IMR-90 (cell line): ENCODE measurements around the gene LILRB1. TPM values are rescaled to one million over a fixed set of nuclear protein-coding genes. Genes with fewer than 3 reads are reported as not detected.

Experiments
- ATAC-seq: fragments of 200-7000 bp; cut with Tn5 transposase; 2 replicates; pipeline ENCODE4 v1.9.1; 2020; ENCODE audit warnings: low read depth, mild to moderate bottlenecking, moderate library complexity
- BruUV-seq: library from RNA; stranded (reverse); fragments of 400-500 nt; replicated peaks from 2 replicates; lab custom pipeline; 2021; lab: Mats Ljungman, UMichigan
- CTCF ChIA-PET: fragments of 300-600 bp; formaldehyde crosslinking; extraction: SDS; loops from one replicate; lab custom pipeline; 2021; ENCODE audit warnings: antibody characterized with exemption; lab: Yijun Ruan, JAX
- POLR2A ChIA-PET: fragments of 300-600 bp; sonication (Branson Sonifier 250); formaldehyde crosslinking; loops from one replicate; lab custom pipeline; 2022; ENCODE audit warnings: antibody characterized with exemption; ENCODE audit not compliant: unreplicated experiment; lab: Charles Lee
- DNase-seq: peaks from one replicate; pipeline ENCODE4 v3.0.0; 2013
- H2AFZ ChIP-seq: replicated peaks from 2 replicates; pipeline ENCODE3; 2013; ENCODE audit warnings: low read length, mild to moderate bottlenecking; ENCODE audit not compliant: poor library complexity
- H2AK5ac ChIP-seq: 2 replicates; pipeline ENCODE4 v1.6.1; 2013; ENCODE audit warnings: low read depth, low read length, inconsistent platforms
- H2AK9ac ChIP-seq: replicated peaks from 2 replicates; pipeline ENCODE3; 2013; ENCODE audit warnings: mild to moderate bottlenecking, low read depth, low read length, moderate library complexity; ENCODE audit not compliant: poor library complexity
- H2BK120ac ChIP-seq: 2 replicates; pipeline ENCODE4 v1.6.1; 2013; ENCODE audit warnings: low read depth, low read length, inconsistent platforms
- H2BK15ac ChIP-seq: 3 replicates; pipeline ENCODE4 v1.6.1; 2013; ENCODE audit warnings: low read depth, low read length, inconsistent platforms
- H2BK20ac ChIP-seq: 2 replicates; pipeline ENCODE4 v1.6.1; 2013; ENCODE audit warnings: low read depth, mild to moderate bottlenecking, inconsistent platforms, low read length, moderate library complexity
- H2BK5ac ChIP-seq: 2 replicates; pipeline ENCODE4 v1.6.1; 2013; ENCODE audit warnings: mild to moderate bottlenecking, low read depth, low read length, inconsistent platforms; ENCODE audit not compliant: poor library complexity, severe bottlenecking
- H3K14ac ChIP-seq: replicated peaks from 2 replicates; pipeline ENCODE4 v1.6.1; 2013; ENCODE audit warnings: low read depth, low read length, inconsistent platforms
- H3K18ac ChIP-seq: 2 replicates; pipeline ENCODE4 v1.6.1; 2013; ENCODE audit warnings: low read depth, low read length, control low read depth
- H3K23ac ChIP-seq: 2 replicates; pipeline ENCODE4 v1.6.1; 2013; ENCODE audit warnings: low read depth, low read length, inconsistent platforms
- H3K27ac ChIP-seq: 2 replicates; pipeline ENCODE4 v1.5.1; 2013; ENCODE audit warnings: mild to moderate bottlenecking, control low read depth, low read length; ENCODE audit not compliant: insufficient read depth
- H3K27me3 ChIP-seq: 2 replicates; pipeline ENCODE4 v1.6.1; 2013; ENCODE audit warnings: low read length; ENCODE audit not compliant: control insufficient read depth, insufficient read depth
- H3K36me3 ChIP-seq: 2 replicates; pipeline ENCODE4 v1.6.1; 2013; ENCODE audit warnings: low read length, mixed read lengths; ENCODE audit not compliant: control insufficient read depth, insufficient read depth
- H3K4ac ChIP-seq: 2 replicates; pipeline ENCODE4 v1.6.1; 2013; ENCODE audit warnings: low read depth, low read length, inconsistent platforms
- H3K4me1 ChIP-seq: 2 replicates; pipeline ENCODE4 v1.6.1; 2013; ENCODE audit warnings: low read length, mixed read lengths; ENCODE audit not compliant: control insufficient read depth, insufficient read depth
- H3K4me2 ChIP-seq: 2 replicates; pipeline ENCODE4 v1.6.1; 2013; ENCODE audit warnings: low read depth, mild to moderate bottlenecking, control low read depth, low read length, moderate library complexity
- H3K4me3 ChIP-seq: 2 replicates; pipeline ENCODE4 v1.5.1; 2013; ENCODE audit warnings: low read depth, mild to moderate bottlenecking, control low read depth, low read length, moderate library complexity; ENCODE audit not compliant: insufficient read depth
- H3K56ac ChIP-seq: 2 replicates; pipeline ENCODE4 v1.6.1; 2013; ENCODE audit warnings: low read length, inconsistent platforms; ENCODE audit not compliant: insufficient read depth; ENCODE audit errors: extremely low read depth
- H3K79me1 ChIP-seq, 2 experiments: 2 replicates each; pipeline ENCODE4 v1.6.1; 2013; ENCODE audit warnings: low read length in 2 of 2, inconsistent platforms in 1 of 2, low read depth in 1 of 2
- H3K9ac ChIP-seq: 2 replicates; pipeline ENCODE4 v1.6.1; 2013; ENCODE audit warnings: low read depth, low read length, control low read depth
- H3K9me1 ChIP-seq: 2 replicates; pipeline ENCODE4 v1.6.1; 2013; ENCODE audit warnings: low read length, inconsistent platforms; ENCODE audit not compliant: insufficient read depth
- H3K9me3 ChIP-seq: 2 replicates; pipeline ENCODE4 v1.6.1; 2013; ENCODE audit warnings: low read length; ENCODE audit not compliant: control insufficient read depth, insufficient read depth
- H4K20me1 ChIP-seq: 2 replicates; pipeline ENCODE4 v1.6.1; 2013; ENCODE audit warnings: low read length, inconsistent platforms; ENCODE audit not compliant: insufficient read depth
- H4K5ac ChIP-seq: 2 replicates; pipeline ENCODE4 v1.6.1; 2013; ENCODE audit warnings: mild to moderate bottlenecking, low read depth, low read length, control low read depth
- H4K8ac ChIP-seq, 2 experiments: 2 replicates each; pipeline ENCODE4 v1.6.1; 2013; ENCODE audit warnings: low read depth in 2 of 2, low read length in 2 of 2, control low read depth in 1 of 2, inconsistent platforms in 1 of 2
- H4K91ac ChIP-seq: 2 replicates; pipeline ENCODE4 v1.6.1; 2013; ENCODE audit warnings: low read depth, low read length, inconsistent platforms; ENCODE audit not compliant: insufficient read depth
- BHLHE40 ChIP-seq: fragments of 150-350 bp; IDR thresholded peaks from 2 replicates; pipeline ENCODE4 v1.6.1; 2016; ENCODE audit warnings: mild to moderate bottlenecking, low read depth, low read length
- CEBPB ChIP-seq: IDR thresholded peaks from 2 replicates; pipeline ENCODE4 v1.6.1; 2012; ENCODE audit warnings: low read depth, low read length, improper control_type of control experiment
- CHD1 ChIP-seq: IDR thresholded peaks from 2 replicates; pipeline ENCODE4 v1.6.1; 2012; ENCODE audit warnings: low read depth, low read length, improper control_type of control experiment
- FOS ChIP-seq: fragments of 150-350 bp; IDR thresholded peaks from 2 replicates; pipeline ENCODE4 v1.6.1; 2016; ENCODE audit warnings: low read depth, low read length
- MAFK ChIP-seq: IDR thresholded peaks from 2 replicates; pipeline ENCODE4 v1.6.1; 2012; ENCODE audit warnings: low read depth, low read length, improper control_type of control experiment
- MAZ ChIP-seq: IDR thresholded peaks from 2 replicates; pipeline ENCODE4 v1.6.1; 2012; ENCODE audit warnings: low read depth, mild to moderate bottlenecking, low read length, improper control_type of control experiment, moderate library complexity, borderline replicate concordance
- MXI1 ChIP-seq: IDR thresholded peaks from 2 replicates; pipeline ENCODE4 v1.6.1; 2012; ENCODE audit warnings: low read depth, mild to moderate bottlenecking, low read length, moderate library complexity, borderline replicate concordance
- NFE2L2 ChIP-seq: fragments of 150-350 bp; IDR thresholded peaks from 2 replicates; pipeline ENCODE4 v1.6.1; 2016; ENCODE audit warnings: low read depth, mild to moderate bottlenecking, low read length
- POLR2A ChIP-seq: IDR thresholded peaks from 2 replicates; pipeline ENCODE4 v1.6.1; 2012; ENCODE audit warnings: mild to moderate bottlenecking, low read depth, low read length
- RAD21 ChIP-seq: IDR thresholded peaks from 2 replicates; pipeline ENCODE4 v1.6.1; 2012; ENCODE audit warnings: low read length, improper control_type of control experiment
- RCOR1 ChIP-seq: IDR thresholded peaks from 2 replicates; pipeline ENCODE4 v1.6.1; 2012; ENCODE audit warnings: mild to moderate bottlenecking, low read length, improper control_type of control experiment; ENCODE audit not compliant: insufficient replicate concordance
- RFX5 ChIP-seq: IDR thresholded peaks from 2 replicates; pipeline ENCODE4 v1.8.0; 2012; ENCODE audit warnings: low read depth, mild to moderate bottlenecking, low read length, moderate library complexity
- SMC3 ChIP-seq: fragments of 150-350 bp; IDR thresholded peaks from 2 replicates; pipeline ENCODE4 v1.6.1; 2016; ENCODE audit warnings: low read depth, mild to moderate bottlenecking, antibody characterized with exemption, low read length, moderate library complexity
- WGBS, 2 experiments: methylation state at CpG; one replicate each; pipeline versions ENCODE4 v1.1.5 to v1.1.7; 2013; ENCODE audit warnings: missing lambda C conversion rate in 2 of 2; ENCODE audit not compliant: insufficient read length in 1 of 2; ENCODE audit errors: extremely low coverage in 2 of 2; 5-methylcytosine and 5-hydroxymethylcytosine counted together
- dilution Hi-C: fragments of 300-500 bp; cut with HindIII; formaldehyde crosslinking; loops from one replicate; pipeline ENCODE4 v1.14.3; 2018; ENCODE audit warnings: low sequenced_read_pairs; ENCODE audit not compliant: unreplicated experiment
- in situ Hi-C: fragments of 300-500 bp; cut with MboI; formaldehyde crosslinking; loops from 3 replicates; pipeline ENCODE4 v1.14.3; 2019; ENCODE audit warnings: low sequenced_read_pairs, inconsistent platforms, mixed read lengths
- intact Hi-C: fragments of 100-400 bp; cut with micrococcal nuclease; formaldehyde crosslinking; loops from 2 replicates; pipeline ENCODE4 v1.10.0; 2022
- polyA plus RNA-seq, 3 experiments: library from polyadenylated mRNA; depleted of rRNA; stranded (reverse); fragments of >200 nt; gene quantifications; 2 replicates each; pipeline ENCODE4 v1.2.3, GENCODE V29; 2012; ENCODE audit warnings: low replicate concordance in 1 of 3
- total RNA-seq: library from RNA; depleted of rRNA; stranded (reverse); fragments of >200 nt; gene quantifications from 2 replicates; pipeline ENCODE4 v1.2.3, GENCODE V29; 2012
- TF ChIP-seq, protein P1 (sequence below): fragments of 150-350 bp; IDR thresholded peaks from 2 replicates; pipeline ENCODE4 v1.6.1; 2017; ENCODE audit warnings: mild to moderate bottlenecking, antibody characterized with exemption, low read length, low read depth
- TF ChIP-seq, protein P2 (sequence below): conservative IDR thresholded peaks from 2 replicates; pipeline ENCODE4 v1.5.1; 2012; ENCODE audit warnings: mild to moderate bottlenecking, low read depth, low read length, improper control_type of control experiment
- TF ChIP-seq, protein P3 (sequence below): fragments of 150-350 bp; IDR thresholded peaks from 2 replicates; pipeline ENCODE4 v1.6.1; 2016; ENCODE audit warnings: low read depth, mild to moderate bottlenecking, low read length, moderate library complexity, borderline replicate concordance

Gene LILRB1
- total and polyA plus RNA-seq, 2 of the 4 experiments (the other 2 are of a cell fraction): not detected

DNA sequence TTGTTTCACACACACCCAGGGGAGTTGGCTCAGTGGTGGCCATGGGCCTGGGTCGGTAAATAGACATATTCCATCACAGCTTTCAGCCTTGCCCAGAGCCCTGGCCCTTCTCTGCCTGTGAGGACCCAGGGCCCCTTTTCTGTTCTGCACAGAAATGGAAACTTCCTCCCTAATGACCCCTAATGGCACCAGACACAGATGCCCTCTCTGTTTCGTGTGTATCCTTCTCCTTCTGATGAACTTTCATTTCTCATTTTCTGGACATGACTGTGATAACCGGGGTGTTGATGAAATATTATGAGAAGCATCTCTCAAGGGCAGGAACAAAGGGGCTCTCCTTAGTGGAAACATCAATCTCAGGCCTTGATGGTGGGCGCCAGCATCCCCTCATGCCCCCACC is 24.1 kb upstream of the LILRB1 start:
- H2AK5ac ChIP-seq: no peak overlapping the region
- in situ Hi-C loops: no loop called here
- ChIA-PET POLR2A (no interaction called here), CTCF (no interaction called here)
- no peaks in the 10 kb centered on the region for H3K79me1 ChIP-seq
- no peak overlapping the region for H2BK5ac ChIP-seq
- intact Hi-C loops: no loop called here
- H3K36me3 ChIP-seq: no peaks in the 10 kb centered on the region
- TF ChIP-seq POLR2A (no peak), RFX5 (no peak), CHD1 (no peak), SMC3 (no peak), FOS (no peak), RCOR1 (no peak), MAFK (no peak), NFE2L2 (no peak), RAD21 (no peak), MAZ (no peak), MXI1 (no peak), BHLHE40 (no peak), CEBPB (no peak)
- TF ChIP-seq, protein P1, sequence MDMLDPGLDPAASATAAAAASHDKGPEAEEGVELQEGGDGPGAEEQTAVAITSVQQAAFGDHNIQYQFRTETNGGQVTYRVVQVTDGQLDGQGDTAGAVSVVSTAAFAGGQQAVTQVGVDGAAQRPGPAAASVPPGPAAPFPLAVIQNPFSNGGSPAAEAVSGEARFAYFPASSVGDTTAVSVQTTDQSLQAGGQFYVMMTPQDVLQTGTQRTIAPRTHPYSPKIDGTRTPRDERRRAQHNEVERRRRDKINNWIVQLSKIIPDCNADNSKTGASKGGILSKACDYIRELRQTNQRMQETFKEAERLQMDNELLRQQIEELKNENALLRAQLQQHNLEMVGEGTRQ: no peak
- TF ChIP-seq, protein P2, sequence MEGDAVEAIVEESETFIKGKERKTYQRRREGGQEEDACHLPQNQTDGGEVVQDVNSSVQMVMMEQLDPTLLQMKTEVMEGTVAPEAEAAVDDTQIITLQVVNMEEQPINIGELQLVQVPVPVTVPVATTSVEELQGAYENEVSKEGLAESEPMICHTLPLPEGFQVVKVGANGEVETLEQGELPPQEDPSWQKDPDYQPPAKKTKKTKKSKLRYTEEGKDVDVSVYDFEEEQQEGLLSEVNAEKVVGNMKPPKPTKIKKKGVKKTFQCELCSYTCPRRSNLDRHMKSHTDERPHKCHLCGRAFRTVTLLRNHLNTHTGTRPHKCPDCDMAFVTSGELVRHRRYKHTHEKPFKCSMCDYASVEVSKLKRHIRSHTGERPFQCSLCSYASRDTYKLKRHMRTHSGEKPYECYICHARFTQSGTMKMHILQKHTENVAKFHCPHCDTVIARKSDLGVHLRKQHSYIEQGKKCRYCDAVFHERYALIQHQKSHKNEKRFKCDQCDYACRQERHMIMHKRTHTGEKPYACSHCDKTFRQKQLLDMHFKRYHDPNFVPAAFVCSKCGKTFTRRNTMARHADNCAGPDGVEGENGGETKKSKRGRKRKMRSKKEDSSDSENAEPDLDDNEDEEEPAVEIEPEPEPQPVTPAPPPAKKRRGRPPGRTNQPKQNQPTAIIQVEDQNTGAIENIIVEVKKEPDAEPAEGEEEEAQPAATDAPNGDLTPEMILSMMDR: no peak
- TF ChIP-seq, protein P3, sequence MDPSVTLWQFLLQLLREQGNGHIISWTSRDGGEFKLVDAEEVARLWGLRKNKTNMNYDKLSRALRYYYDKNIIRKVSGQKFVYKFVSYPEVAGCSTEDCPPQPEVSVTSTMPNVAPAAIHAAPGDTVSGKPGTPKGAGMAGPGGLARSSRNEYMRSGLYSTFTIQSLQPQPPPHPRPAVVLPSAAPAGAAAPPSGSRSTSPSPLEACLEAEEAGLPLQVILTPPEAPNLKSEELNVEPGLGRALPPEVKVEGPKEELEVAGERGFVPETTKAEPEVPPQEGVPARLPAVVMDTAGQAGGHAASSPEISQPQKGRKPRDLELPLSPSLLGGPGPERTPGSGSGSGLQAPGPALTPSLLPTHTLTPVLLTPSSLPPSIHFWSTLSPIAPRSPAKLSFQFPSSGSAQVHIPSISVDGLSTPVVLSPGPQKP: no peak
- no peak overlapping the region for H2AFZ ChIP-seq
- H3K27me3 ChIP-seq: no peaks in the 10 kb centered on the region
- no peak overlapping the region for H2BK20ac ChIP-seq
- H3K4me3 ChIP-seq: no peak overlapping the region
- H2BK120ac ChIP-seq: no peak overlapping the region
- DNase-seq (no peak), ATAC-seq (no peak)
- H4K20me1 ChIP-seq: no peaks in the 10 kb centered on the region
- H3K18ac ChIP-seq: no peak overlapping the region
- no peak overlapping the region for H3K23ac ChIP-seq
- BruUV-seq: no TSS peak
- no peak overlapping the region for H3K27ac ChIP-seq
- H4K91ac ChIP-seq: no peak overlapping the region
- H3K4me2 ChIP-seq: no peak overlapping the region
- no peak overlapping the region for H3K9ac ChIP-seq
- H3K4ac ChIP-seq: no peak overlapping the region
- H3K9me3 ChIP-seq: peaks cover 28% of the 10 kb centered on the region
- no peak overlapping the region for H3K14ac ChIP-seq
- no peaks in the 10 kb centered on the region for H3K9me1 ChIP-seq
- no peak overlapping the region for H2AK9ac ChIP-seq
- H3K56ac ChIP-seq: no peak overlapping the region
- H4K8ac ChIP-seq: no peak overlapping the region
- 20% methylated on average over 1 of the region's 4 CpGs; no CpG with 5 or more reads in 1 of the 2 experiments for WGBS, 2 experiments
- H2BK15ac ChIP-seq: no peak overlapping the region
- H3K4me1 ChIP-seq: no peaks in the 10 kb centered on the region
- dilution Hi-C loops: no loop called here
- H4K5ac ChIP-seq: no peak overlapping the region
